Gastrocnemius medialis (tissue), 4 donors: Measurements from ENCODE around the gene TMC2. TPM values are rescaled to one million over a fixed set of nuclear protein-coding genes. Genes with fewer than 3 reads are reported as not detected.

Experiments used
- ATAC-seq, 2 donors: fragments of 150-250 bp; one replicate each; pipeline ENCODE4 v1.9.1; 2016
- DNase-seq, 2 donors: peaks; one replicate each; pipeline ENCODE4 v3.0.0-alpha.2; 2019
- H3K27ac ChIP-seq, 4 donors: fragments of 200-600 bp; sonication (generic); 1 replicate in 1 of 4; 2 replicates in 3 of 4; pipeline ENCODE4 v1.5.1; 2016 to 2018; ENCODE audit warnings: mild to moderate bottlenecking in 2 of 4, moderate library complexity in 1 of 4
- H3K27me3 ChIP-seq, 3 donors: fragments of 200-600 bp; sonication (generic) in 2 of 3; 1 replicate in 1 of 3; 2 replicates in 2 of 3; pipeline versions ENCODE4 v1.5.1 to v1.6.0; 2016 to 2019; ENCODE audit warnings: mild to moderate bottlenecking in 1 of 3, moderate library complexity in 1 of 3
- H3K36me3 ChIP-seq, 2 donors: fragments of 200-600 bp; sonication (generic) in 1 of 2; one replicate each; pipeline ENCODE4 v1.5.1; 2017 to 2018
- H3K4me1 ChIP-seq, 2 donors: fragments of 200-600 bp; sonication (generic) in 1 of 2; one replicate each; pipeline ENCODE4 v1.5.1; 2016 to 2017; ENCODE audit warnings: mild to moderate bottlenecking in 2 of 2
- H3K4me3 ChIP-seq, 4 donors: fragments of 200-600 bp; sonication (generic) in 3 of 4; 1 replicate in 1 of 4; 2 replicates in 3 of 4; pipeline ENCODE4 v1.5.1; 2016 to 2019; ENCODE audit warnings: mild to moderate bottlenecking in 2 of 4
- H3K9me3 ChIP-seq, 3 donors: fragments of 200-600 bp; sonication (generic) in 2 of 3; 1 replicate in 1 of 3; 2 replicates in 2 of 3; pipeline ENCODE4 v1.5.1; 2016 to 2019
- POLR2A ChIP-seq, 2 donors: fragments of 450-650 bp; IDR thresholded peaks; one replicate each; pipeline ENCODE4 v1.6.1; 2017; ENCODE audit warnings: antibody characterized with exemption in 2 of 2, mild to moderate bottlenecking in 2 of 2, moderate library complexity in 2 of 2
- in situ Hi-C, 4 donors: fragments of 200-750 bp; cut with MboI; loops; one replicate each; pipeline versions ENCODE4 v1.15.0 to v1.8.0; 2017; ENCODE audit warnings: low sequenced_read_pairs in 4 of 4
- intact Hi-C: fragments of 100-400 bp; cut with DNase I; formaldehyde crosslinking; loops from one replicate; pipeline ENCODE4 v1.15.1; 2023; ENCODE audit warnings: low total_unique reads
- total RNA-seq, 4 donors: library from RNA; depleted of rRNA; stranded (reverse); fragments of >200 nt; gene quantifications; one replicate each; pipeline versions ENCODE4 v1.1.0 to v1.2.3, GENCODE V29; 2016
- TF ChIP-seq, protein P1 (sequence below), 5 experiments: fragments of 450-650 bp in 3 of 5; fragments of 200-600 bp in 2 of 5; sonication (generic) in 2 of 5; IDR thresholded peaks in 4 of 5; conservative IDR thresholded peaks in 1 of 5; 1 replicate in 4 of 5; 2 replicates in 1 of 5; pipeline ENCODE4 v1.5.1; 2016 to 2019; ENCODE audit warnings: antibody characterized with exemption in 5 of 5, mild to moderate bottlenecking in 3 of 5, moderate library complexity in 3 of 5

TMC2 gene
- total RNA-seq, 4 donors from 2014 or later: 0.10 TPM; not detected in 2

DNA sequence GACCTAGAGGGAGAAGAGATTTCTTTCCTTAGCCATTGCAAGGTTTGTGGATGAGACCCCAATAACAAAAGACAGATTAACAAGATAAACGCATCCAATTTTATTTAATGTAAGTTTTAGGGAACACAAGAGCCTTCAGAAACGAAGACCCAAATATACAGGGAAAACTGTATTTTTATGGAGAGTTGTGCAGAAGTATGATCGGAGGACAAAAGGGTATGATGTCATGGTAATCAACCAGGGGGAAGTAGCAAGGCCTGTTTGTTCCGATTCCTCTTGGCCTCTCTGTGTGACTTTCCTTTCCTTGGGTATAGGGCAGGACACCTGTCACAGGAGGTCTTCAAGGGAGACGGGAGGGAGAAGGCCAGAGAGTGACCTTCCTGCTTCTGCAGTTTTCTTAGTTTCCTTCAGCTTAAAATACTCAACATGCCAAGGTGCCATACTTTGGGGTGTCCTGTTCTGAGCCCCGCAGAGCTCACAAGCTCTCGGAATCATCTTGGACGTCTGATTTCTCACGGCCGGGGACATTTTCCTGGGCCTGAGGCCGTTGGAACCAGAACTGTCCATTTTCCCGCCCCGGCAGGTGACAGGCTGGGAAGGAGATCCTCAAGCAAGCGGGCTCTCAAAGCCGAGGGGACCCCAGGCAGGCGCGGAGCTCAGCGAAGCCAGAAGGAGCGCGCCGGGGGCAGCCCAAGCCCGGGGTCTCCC is 21.7 kb downstream of the TMC2 start:
- TF ChIP-seq POLR2A (IDR thresholded peaks at IDR 0.05): no peak
- TF ChIP-seq, protein P1, sequence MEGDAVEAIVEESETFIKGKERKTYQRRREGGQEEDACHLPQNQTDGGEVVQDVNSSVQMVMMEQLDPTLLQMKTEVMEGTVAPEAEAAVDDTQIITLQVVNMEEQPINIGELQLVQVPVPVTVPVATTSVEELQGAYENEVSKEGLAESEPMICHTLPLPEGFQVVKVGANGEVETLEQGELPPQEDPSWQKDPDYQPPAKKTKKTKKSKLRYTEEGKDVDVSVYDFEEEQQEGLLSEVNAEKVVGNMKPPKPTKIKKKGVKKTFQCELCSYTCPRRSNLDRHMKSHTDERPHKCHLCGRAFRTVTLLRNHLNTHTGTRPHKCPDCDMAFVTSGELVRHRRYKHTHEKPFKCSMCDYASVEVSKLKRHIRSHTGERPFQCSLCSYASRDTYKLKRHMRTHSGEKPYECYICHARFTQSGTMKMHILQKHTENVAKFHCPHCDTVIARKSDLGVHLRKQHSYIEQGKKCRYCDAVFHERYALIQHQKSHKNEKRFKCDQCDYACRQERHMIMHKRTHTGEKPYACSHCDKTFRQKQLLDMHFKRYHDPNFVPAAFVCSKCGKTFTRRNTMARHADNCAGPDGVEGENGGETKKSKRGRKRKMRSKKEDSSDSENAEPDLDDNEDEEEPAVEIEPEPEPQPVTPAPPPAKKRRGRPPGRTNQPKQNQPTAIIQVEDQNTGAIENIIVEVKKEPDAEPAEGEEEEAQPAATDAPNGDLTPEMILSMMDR (IDR thresholded peaks at IDR 0.05 in 4 of 5, conservative IDR thresholded peaks at IDR 0.05 in 1 of 5): no peak
- Histone ChIP-seq H3K36me3 (no peaks in the 10 kb centered on the region), H3K9me3 (no peaks in the 10 kb centered on the region), H3K27me3 (peaks cover 37 to 47% (median 44%) of the 10 kb centered on the region in 3 donors), H3K4me3 (peak overlapping the region in 1 of 4 donors; percentile 24), H3K4me1 (no peaks in the 10 kb centered on the region), H3K27ac (no peak overlapping the region)
- ATAC-seq (no peak), DNase-seq (no peak)
- intact Hi-C loops: no loop called here
- in situ Hi-C loops: no loop called here

DNA sequence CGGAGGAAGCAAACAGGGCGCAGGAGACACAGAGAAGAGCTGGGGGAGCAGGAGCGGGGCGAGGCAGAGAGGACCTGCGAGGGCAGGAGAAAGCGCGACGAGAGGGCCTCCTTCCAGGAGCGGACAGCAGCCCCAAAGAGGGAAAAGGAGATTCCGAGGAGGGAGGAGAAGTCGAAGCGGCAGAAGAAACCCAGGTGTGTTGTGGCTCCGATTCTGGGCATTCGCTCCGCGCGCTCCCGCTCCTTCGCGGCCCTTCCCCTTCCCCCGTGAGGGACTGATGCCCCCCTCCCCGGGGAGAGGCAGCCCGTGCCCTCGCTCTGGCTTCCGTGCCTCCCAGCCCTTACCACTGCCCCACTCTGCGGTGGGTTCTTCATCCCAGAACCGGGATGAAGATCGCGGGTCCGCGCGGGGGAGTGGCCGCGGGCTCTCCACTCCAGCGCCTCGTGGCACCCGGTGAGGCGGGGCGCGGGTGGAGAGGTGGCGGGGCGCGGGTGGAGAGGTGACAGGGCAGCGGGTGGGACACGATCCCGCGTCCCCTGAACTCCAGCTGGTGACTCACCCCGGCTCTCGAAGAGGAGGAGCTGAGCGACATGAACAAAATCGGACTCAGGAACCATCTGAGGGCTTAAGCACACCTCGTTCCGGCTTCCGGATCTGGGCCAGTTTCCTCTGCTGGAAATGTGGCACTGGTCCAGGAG is 22.4 kb downstream of the TMC2 start:
- H3K4me1 ChIP-seq: no peaks in the 10 kb centered on the region
- DNase-seq: no peak
- no peaks in the 10 kb centered on the region for H3K36me3 ChIP-seq
- no peaks in the 10 kb centered on the region for H3K9me3 ChIP-seq
- TF ChIP-seq POLR2A (IDR thresholded peaks at IDR 0.05): no peak
- TF ChIP-seq, protein P1 (IDR thresholded peaks at IDR 0.05 in 4 of 5, conservative IDR thresholded peaks at IDR 0.05 in 1 of 5): no peak
- in situ Hi-C loops: no loop called here
- ATAC-seq: no peak
- H3K27ac ChIP-seq: no peak overlapping the region
- peaks cover 37 to 47% (median 44%) of the 10 kb centered on the region in 3 donors for H3K27me3 ChIP-seq
- intact Hi-C loops: no loop called here
- peak overlapping the region in 2 of 4 donors; percentile 24 for H3K4me3 ChIP-seq

DNA sequence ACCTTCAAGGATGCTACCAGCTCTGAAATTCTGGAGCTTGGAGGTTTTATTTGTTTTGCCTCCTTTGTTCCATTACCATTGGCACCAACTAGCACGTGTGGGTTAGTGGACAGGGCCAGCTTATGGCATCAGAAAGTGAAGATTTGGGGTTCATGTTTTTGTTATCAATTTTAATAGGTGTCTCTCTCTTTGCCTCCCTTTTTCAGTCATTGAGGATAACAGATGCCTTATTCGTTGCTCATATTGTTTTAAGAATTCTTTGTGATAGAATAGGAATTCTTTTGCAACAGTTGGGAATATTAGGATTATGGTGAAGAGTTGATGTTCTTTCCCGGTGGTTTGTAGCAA is 22.9 kb downstream of the TMC2 start:
- TF ChIP-seq, protein P1 (IDR thresholded peaks at IDR 0.05 in 4 of 5, conservative IDR thresholded peaks at IDR 0.05 in 1 of 5): no peak
- no peak for TF ChIP-seq POLR2A (IDR thresholded peaks at IDR 0.05)
- intact Hi-C loops: no loop called here
- H3K4me3 ChIP-seq: no peak overlapping the region

DNA sequence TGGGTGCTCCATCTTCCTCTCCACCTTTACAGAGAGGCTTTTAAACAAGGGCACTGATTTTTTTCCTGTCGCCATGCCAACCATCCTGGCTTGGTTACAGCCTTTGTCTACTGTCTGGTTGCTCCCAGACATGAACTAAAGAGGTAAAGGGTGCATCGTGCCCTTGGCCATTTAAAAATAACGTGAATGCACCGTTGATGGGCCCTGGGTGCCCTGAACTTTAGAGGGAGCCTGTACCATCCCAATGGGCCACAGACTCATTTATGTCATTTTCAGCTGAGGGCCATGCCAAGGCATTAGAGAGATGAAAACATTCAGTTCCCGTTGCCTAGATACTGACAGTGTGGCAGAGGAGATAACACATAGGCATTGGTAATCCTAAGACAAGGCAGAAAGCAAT is 23.3 kb downstream of the TMC2 start:
- Histone ChIP-seq H3K4me3 (no peak overlapping the region), H3K4me1 (no peaks in the 10 kb centered on the region), H3K27me3 (peaks cover 37 to 47% (median 44%) of the 10 kb centered on the region in 3 donors), H3K27ac (no peak overlapping the region), H3K9me3 (no peaks in the 10 kb centered on the region), H3K36me3 (no peaks in the 10 kb centered on the region)
- intact Hi-C loops: no loop called here
- no peak for TF ChIP-seq POLR2A (IDR thresholded peaks at IDR 0.05)
- TF ChIP-seq, protein P1 (IDR thresholded peaks at IDR 0.05 in 4 of 5, conservative IDR thresholded peaks at IDR 0.05 in 1 of 5): no peak
- ATAC-seq: no peak
- in situ Hi-C loops: no loop called here
- no peak for DNase-seq

More for the DNA sequence above, 22.9 kb downstream of the TMC2 start:
- no peaks in the 10 kb centered on the region for H3K36me3 ChIP-seq
- no peak for DNase-seq
- peaks cover 37 to 47% (median 44%) of the 10 kb centered on the region in 3 donors for H3K27me3 ChIP-seq
- ATAC-seq: no peak
- no peaks in the 10 kb centered on the region for H3K9me3 ChIP-seq
- H3K27ac ChIP-seq: no peak overlapping the region
- in situ Hi-C loops: no loop called here
- H3K4me1 ChIP-seq: no peaks in the 10 kb centered on the region
